Stimulated activated effector memory CD8-positive, alpha-beta T cell treated with anti-CD3 and anti-CD28 coated beads, Interleukin-12 subunit alpha, Interleukin-12 subunit beta, amount 100 ng/mL, for 72 hours (primary cell): ENCODE data around the gene OR2Z1.
A peak's percentile ranks its signal among the peaks of the same experiment; 100 is the strongest.
"Not testable (repeated sequence)": the region's sequence is repeated elsewhere in the genome, so short reads cannot be mapped to it uniquely, and the experiment has no call there.

ENCODE experiments used
- ATAC-seq: fragments of 150-1000 bp; cut with Tn5 transposase; 2 replicates; pipeline ENCODE4 v1.10.0; 2021
- DNase-seq, 2 donors: peaks; one replicate each; pipeline ENCODE4 v3.0.0; 2021 to 2022; ENCODE audit warnings: low spot score in 2 of 2
- H3K27ac Mint-ChIP-seq: one replicate; pipeline ENCODE4 v1.8.0; 2022; ENCODE audit warnings: mild to moderate bottlenecking, mixed read lengths
- H3K36me3 Mint-ChIP-seq: one replicate; pipeline ENCODE4 v1.8.0; 2022; ENCODE audit warnings: mild to moderate bottlenecking, mixed read lengths
- H3K4me1 Mint-ChIP-seq: one replicate; pipeline ENCODE4 v1.8.0; 2022; ENCODE audit warnings: mixed read lengths
- H3K4me3 Mint-ChIP-seq: one replicate; pipeline ENCODE4 v1.8.0; 2022; ENCODE audit warnings: mild to moderate bottlenecking, mixed read lengths
- H3K9me3 Mint-ChIP-seq: one replicate; pipeline ENCODE4 v1.8.0; 2022; ENCODE audit warnings: mixed read lengths

The OR2Z1 gene

DNA sequence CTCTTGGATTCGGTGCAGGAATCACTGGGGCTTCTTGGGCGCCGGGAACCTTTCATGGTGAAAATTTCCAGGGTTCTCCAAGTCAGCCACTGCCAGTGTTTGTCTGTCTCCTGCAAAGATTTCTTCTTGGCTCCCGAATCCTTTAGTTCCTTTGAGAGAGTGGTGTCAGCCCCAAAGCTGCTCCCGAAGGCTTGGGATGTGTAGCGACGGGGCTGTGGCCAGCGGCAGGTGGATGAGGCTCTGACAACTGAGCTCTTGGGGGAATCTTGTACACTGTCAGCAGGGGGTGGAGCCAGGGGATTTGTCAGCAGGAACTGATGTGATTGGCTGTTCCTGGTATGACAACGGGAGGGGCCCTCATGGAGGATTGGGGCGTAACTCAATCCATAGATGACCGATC is 45.8 kb downstream of the OR2Z1 start:
- not testable (repeated sequence) for H3K4me1 Mint-ChIP-seq, H3K4me3 Mint-ChIP-seq, H3K9me3 Mint-ChIP-seq, DNase-seq, ATAC-seq, H3K36me3 Mint-ChIP-seq, H3K27ac Mint-ChIP-seq

DNA sequence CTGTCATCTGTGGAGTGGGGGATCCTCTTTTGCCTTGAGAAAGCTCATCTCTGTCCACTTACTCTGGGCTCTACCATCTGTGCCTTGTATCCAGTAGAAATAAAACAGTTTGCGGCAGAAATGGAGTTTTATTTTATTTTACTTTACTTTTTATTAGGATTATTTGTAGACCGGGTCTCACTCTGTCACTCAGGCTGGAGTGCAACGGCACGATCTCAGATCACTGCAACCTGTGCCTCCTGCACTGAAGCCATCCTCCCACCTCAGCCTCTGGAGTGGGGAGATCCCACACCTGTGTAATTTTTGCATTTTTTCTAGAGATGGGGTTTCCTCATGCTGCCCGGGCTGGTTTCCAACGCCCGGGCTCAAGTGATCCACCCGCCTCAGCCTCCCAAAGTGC is 47.8 kb downstream of the OR2Z1 start:
- DNase-seq = peak in 1 of 2 donors; percentile 26
- not testable (repeated sequence) for H3K9me3 Mint-ChIP-seq, H3K4me3 Mint-ChIP-seq, H3K36me3 Mint-ChIP-seq, ATAC-seq, H3K27ac Mint-ChIP-seq, H3K4me1 Mint-ChIP-seq

DNA sequence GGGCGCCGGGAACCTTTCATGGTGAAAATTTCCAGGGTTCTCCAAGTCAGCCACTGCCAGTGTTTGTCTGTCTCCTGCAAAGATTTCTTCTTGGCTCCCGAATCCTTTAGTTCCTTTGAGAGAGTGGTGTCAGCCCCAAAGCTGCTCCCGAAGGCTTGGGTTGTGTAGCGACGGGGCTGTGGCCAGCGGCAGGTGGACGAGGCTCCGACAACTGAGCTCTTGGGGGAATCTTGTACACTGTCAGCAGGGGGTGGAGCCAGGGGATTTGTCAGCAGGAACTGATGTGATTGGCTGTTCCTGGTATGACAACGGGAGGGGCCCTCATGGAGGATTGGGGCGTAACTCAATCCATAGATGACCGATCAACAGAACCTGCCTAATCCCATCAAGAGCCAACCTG is 52.2 kb downstream of the OR2Z1 start:
- H3K4me1 Mint-ChIP-seq, H3K27ac Mint-ChIP-seq, H3K4me3 Mint-ChIP-seq, DNase-seq, ATAC-seq, H3K9me3 Mint-ChIP-seq, H3K36me3 Mint-ChIP-seq: not testable (repeated sequence)
